ENCODE results near the gene GAL. TPM values are rescaled to one million over a fixed set of nuclear protein-coding genes. Genes with fewer than 3 reads are reported as not detected.

Gene GAL
- polyA plus RNA-seq, 2 donors, result 0.12 to 0.46 TPM

DNA sequence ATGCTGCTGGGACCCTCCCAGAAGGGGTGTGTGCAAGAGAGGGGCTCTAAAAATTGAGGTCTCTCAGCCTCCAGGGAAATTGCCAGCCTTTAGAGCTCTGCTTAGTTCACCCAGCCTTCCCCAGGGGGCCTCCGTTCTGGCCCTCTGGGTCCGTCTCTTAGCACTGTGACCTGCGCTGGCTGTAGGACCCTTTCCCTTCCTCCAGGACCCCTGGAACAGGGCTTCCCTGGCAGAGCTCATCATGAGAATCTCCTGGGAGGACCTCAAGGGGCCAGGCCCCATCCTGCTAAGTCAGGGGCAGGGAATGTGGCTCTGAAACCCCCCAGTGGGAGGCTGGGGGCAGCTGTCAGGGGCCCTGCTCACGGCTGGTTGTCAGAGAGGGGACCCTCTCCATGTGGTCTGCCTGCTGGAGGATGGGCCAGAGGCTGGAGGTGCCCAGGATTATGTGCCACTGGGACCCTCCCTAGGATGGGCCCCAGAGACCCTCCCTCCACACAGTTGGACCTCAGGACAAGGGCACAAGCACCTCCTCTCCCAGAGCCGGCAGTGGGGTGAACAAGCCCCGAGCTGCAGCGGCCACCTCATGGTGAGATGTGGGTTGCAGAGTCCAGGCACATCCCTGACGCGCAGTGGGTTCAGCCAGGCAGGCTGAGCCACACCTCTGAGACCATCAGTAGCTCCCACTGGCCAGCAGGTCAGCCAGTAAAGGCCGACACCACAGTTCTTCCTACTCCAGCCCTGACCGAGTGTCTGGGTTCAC lies 27.1 kb upstream of the GAL start:
- Histone ChIP-seq H3K9me3 (ENCODE audit: control insufficient read depth in 2 of 2, insufficient read depth in 1 of 2, low read depth in 1 of 2, low read length in 1 of 2) (peaks cover 0 to 2% of the 10 kb centered on the region in 2 donors), H3K27me3 (ENCODE audit: control insufficient read depth in 1 of 2, insufficient read depth in 2 of 2, low read length in 2 of 2) (no peaks in the 10 kb centered on the region), H3K36me3 (ENCODE audit: control insufficient read depth in 2 of 2, insufficient read depth in 2 of 2, low read length in 1 of 2) (no peaks in the 10 kb centered on the region), H3K4me1 (ENCODE audit: control insufficient read depth in 2 of 2, insufficient read depth in 2 of 2, low read length in 1 of 2) (no peaks in the 10 kb centered on the region), H3K4me3 (ENCODE audit: low read depth in 1 of 2, low read length in 2 of 2) (no peak overlapping the region), H3K27ac (ENCODE audit: low read depth in 2 of 2, low read length in 1 of 2) (no peak overlapping the region)
- WGBS, 2 donors, result 90 to 91% methylated on average over 11 of the region's 11 CpGs

DNA sequence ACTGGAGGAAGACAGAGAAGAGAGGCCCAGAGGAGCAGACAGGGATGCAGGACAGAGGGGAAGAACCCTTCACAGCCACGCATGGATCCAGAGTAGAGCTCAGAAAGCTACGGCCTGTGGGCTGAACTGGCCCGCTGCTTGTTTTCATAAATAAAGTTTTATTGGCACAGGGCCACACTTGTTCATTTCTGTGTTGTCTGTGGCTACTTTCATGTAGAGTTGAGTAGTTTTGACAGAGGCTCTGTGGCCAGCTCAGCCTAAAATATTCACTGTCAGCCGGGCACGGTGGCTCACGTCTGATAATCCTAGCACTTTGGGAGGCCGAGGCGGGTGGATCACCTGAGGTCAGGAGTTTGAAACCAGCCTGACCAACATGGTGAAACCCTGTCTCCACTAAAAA lies 26.2 kb upstream of the GAL start:
- no peak overlapping the region for H3K4me3 ChIP-seq (ENCODE audit: low read depth in 1 of 2, low read length in 2 of 2)
- H3K27me3 ChIP-seq (ENCODE audit: control insufficient read depth in 1 of 2, insufficient read depth in 2 of 2, low read length in 2 of 2), result no peaks in the 10 kb centered on the region
- no peak overlapping the region for H3K27ac ChIP-seq (ENCODE audit: low read depth in 2 of 2, low read length in 1 of 2)
- H3K4me1 ChIP-seq (ENCODE audit: control insufficient read depth in 2 of 2, insufficient read depth in 2 of 2, low read length in 1 of 2), result no peaks in the 10 kb centered on the region
- H3K36me3 ChIP-seq (ENCODE audit: control insufficient read depth in 2 of 2, insufficient read depth in 2 of 2, low read length in 1 of 2), result no peaks in the 10 kb centered on the region
- 94 to 95% methylated on average over 8 of the region's 8 CpGs for WGBS, 2 donors
- H3K9me3 ChIP-seq (ENCODE audit: control insufficient read depth in 2 of 2, insufficient read depth in 1 of 2, low read depth in 1 of 2, low read length in 1 of 2), result peaks cover 0 to 2% of the 10 kb centered on the region in 2 donors

DNA sequence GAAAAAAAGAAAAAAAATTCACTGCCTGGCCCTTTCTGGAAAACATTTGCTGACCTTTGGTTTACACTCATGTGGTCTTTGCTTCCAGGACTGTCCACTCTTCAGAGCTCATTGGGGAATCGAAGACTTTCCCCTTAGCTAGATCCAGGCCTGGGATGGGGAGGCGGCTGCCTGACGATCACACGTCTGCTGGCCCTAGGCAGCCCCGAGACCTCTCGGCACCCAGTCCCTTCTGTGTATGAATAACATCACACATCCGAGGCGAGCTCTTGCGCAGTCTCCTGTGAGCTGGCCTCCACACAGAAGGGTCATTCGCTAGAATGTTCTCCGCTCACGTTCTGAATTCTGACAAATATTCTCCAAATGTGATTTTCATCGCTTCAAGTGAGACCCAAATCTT lies 25.7 kb upstream of the GAL start:
- 79 to 80% methylated on average over 13 of the region's 13 CpGs for WGBS, 2 donors
- Histone ChIP-seq H3K27ac (ENCODE audit: low read depth in 2 of 2, low read length in 1 of 2) (no peak overlapping the region), H3K4me1 (ENCODE audit: control insufficient read depth in 2 of 2, insufficient read depth in 2 of 2, low read length in 1 of 2) (no peaks in the 10 kb centered on the region), H3K9me3 (ENCODE audit: control insufficient read depth in 2 of 2, insufficient read depth in 1 of 2, low read depth in 1 of 2, low read length in 1 of 2) (peaks cover 0 to 2% of the 10 kb centered on the region in 2 donors), H3K4me3 (ENCODE audit: low read depth in 1 of 2, low read length in 2 of 2) (no peak overlapping the region), H3K36me3 (ENCODE audit: control insufficient read depth in 2 of 2, insufficient read depth in 2 of 2, low read length in 1 of 2) (no peaks in the 10 kb centered on the region), H3K27me3 (ENCODE audit: control insufficient read depth in 1 of 2, insufficient read depth in 2 of 2, low read length in 2 of 2) (no peaks in the 10 kb centered on the region)

DNA sequence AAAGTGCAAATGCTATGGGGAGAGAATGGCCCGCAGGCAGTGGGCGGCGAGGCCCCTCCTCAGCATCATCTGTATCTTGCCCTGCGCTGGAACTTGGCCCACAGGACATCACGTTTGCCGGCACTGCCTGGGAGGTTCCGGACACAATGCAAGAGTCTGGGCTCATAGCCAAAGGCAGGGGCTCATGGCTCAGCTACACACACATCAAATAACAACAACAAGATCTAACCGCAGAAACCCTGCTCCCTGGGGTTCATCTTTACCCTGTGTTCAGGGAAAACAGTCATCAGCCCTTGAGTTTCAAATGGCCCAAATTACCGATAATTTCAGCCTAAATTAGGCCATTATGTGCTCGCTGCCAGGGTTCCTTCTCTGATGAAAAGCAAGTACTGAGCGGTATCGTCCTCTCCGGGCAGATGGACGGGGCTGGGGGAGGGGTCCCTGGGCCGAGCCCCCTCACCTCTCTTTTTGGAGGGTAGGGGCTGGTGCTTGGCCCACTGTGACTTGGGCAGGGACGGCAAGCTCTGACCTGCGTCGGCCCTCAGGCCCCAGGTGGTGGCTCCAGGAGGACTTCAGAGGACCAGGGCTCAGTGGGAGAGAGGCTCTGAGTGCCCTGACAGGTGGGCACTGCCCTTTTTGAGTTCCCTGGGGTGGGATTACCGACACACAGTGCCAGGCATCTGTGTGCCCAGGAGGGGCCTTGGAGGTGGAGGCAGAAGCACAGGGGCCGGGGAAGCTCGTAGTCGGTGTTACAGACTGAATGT lies 25.0 kb upstream of the GAL start:
- no peaks in the 10 kb centered on the region for H3K36me3 ChIP-seq (ENCODE audit: control insufficient read depth in 2 of 2, insufficient read depth in 2 of 2, low read length in 1 of 2)
- H3K9me3 ChIP-seq (ENCODE audit: control insufficient read depth in 2 of 2, insufficient read depth in 1 of 2, low read depth in 1 of 2, low read length in 1 of 2), result no peaks in the 10 kb centered on the region
- 52 to 62% methylated on average over 22 of the region's 22 CpGs for WGBS, 2 donors
- H3K27me3 ChIP-seq (ENCODE audit: control insufficient read depth in 1 of 2, insufficient read depth in 2 of 2, low read length in 2 of 2), result no peaks in the 10 kb centered on the region
- no peaks in the 10 kb centered on the region for H3K4me1 ChIP-seq (ENCODE audit: control insufficient read depth in 2 of 2, insufficient read depth in 2 of 2, low read length in 1 of 2)
- no peak overlapping the region for H3K27ac ChIP-seq (ENCODE audit: low read depth in 2 of 2, low read length in 1 of 2)
- H3K4me3 ChIP-seq (ENCODE audit: low read depth in 1 of 2, low read length in 2 of 2), result no peak overlapping the region

DNA sequence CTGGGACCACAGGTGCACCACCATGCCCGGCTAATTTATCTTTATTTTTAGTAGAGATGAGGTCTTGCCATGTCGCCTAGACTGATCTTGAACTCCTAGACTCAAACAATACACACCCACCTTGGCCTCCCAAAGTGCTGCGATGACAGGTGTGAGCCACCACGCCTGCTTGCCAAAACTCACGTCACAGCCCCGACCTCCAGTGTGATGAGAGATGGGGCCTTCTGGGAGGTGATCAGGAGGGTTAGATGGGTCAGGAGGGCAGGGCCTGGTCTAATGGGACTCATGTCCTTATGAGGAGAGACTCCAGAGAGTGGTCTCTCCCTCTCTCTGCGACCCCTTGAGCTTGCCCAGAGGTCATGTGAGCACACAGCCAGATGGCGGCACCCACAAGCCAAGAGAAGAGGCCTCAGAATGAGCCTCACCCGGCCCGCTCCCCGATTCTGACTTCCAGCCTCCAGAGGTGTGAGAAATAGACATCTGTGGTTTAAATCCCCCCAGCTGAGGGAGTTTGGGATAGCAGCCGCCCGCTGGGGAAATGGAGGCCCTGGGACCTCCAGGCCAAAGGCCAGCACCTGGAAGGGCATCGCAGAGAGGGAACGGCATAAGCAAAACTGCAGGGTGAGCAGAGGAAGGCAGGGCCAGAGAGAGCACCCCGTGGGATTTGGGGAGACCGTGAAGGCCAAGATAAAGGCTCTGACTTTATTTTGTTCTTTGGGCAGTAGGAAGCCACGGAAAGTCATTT lies 24.1 kb upstream of the GAL start:
- 90 to 93% methylated on average over 18 of the region's 18 CpGs for WGBS, 2 donors
- Histone ChIP-seq H3K27ac (ENCODE audit: low read depth in 2 of 2, low read length in 1 of 2) (no peak overlapping the region), H3K4me1 (ENCODE audit: control insufficient read depth in 2 of 2, insufficient read depth in 2 of 2, low read length in 1 of 2) (no peaks in the 10 kb centered on the region)

DNA sequence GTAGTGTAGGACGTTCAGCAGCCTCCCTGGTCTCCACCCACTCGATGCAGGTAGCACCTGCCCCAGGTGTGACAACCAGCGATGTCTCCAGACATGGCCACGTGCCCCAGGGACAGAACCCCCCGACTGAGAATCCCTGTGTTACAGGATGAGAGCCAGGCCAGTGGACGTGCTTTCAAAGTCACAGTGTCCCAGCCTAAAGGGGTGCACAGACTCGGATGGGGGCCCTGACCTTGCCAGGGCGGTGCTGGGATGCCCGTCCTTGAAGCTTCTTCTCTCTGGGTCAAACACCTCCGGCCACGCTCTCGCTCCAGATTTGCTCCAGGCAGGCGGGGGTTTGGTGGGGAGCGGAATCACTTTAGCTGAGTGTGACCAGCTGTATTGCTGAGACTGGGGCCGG lies 23.3 kb upstream of the GAL start:
- 77 to 84% methylated on average over 15 of the region's 15 CpGs for WGBS, 2 donors
- Histone ChIP-seq H3K4me1 (ENCODE audit: control insufficient read depth in 2 of 2, insufficient read depth in 2 of 2, low read length in 1 of 2) (no peaks in the 10 kb centered on the region), H3K27ac (ENCODE audit: low read depth in 2 of 2, low read length in 1 of 2) (no peak overlapping the region), H3K27me3 (ENCODE audit: control insufficient read depth in 1 of 2, insufficient read depth in 2 of 2, low read length in 2 of 2) (no peaks in the 10 kb centered on the region), H3K36me3 (ENCODE audit: control insufficient read depth in 2 of 2, insufficient read depth in 2 of 2, low read length in 1 of 2) (no peaks in the 10 kb centered on the region), H3K4me3 (ENCODE audit: low read depth in 1 of 2, low read length in 2 of 2) (no peak overlapping the region), H3K9me3 (ENCODE audit: control insufficient read depth in 2 of 2, insufficient read depth in 1 of 2, low read depth in 1 of 2, low read length in 1 of 2) (no peaks in the 10 kb centered on the region)

More for the DNA sequence above, 24.1 kb upstream of the GAL start:
- no peaks in the 10 kb centered on the region for H3K9me3 ChIP-seq (ENCODE audit: control insufficient read depth in 2 of 2, insufficient read depth in 1 of 2, low read depth in 1 of 2, low read length in 1 of 2)
- no peak overlapping the region for H3K4me3 ChIP-seq (ENCODE audit: low read depth in 1 of 2, low read length in 2 of 2)
- H3K36me3 ChIP-seq (ENCODE audit: control insufficient read depth in 2 of 2, insufficient read depth in 2 of 2, low read length in 1 of 2), result no peaks in the 10 kb centered on the region
- H3K27me3 ChIP-seq (ENCODE audit: control insufficient read depth in 1 of 2, insufficient read depth in 2 of 2, low read length in 2 of 2), result no peaks in the 10 kb centered on the region

GRCh38 chr11:68661697-68662603 lies 22.4 kb upstream of the GAL start:
- Histone ChIP-seq H3K36me3 (ENCODE audit: control insufficient read depth in 2 of 2, insufficient read depth in 2 of 2, low read length in 1 of 2) (no peaks in the 10 kb centered on the region), H3K27ac (ENCODE audit: low read depth in 2 of 2, low read length in 1 of 2) (no peak overlapping the region), H3K27me3 (ENCODE audit: control insufficient read depth in 1 of 2, insufficient read depth in 2 of 2, low read length in 2 of 2) (no peaks in the 10 kb centered on the region), H3K4me1 (ENCODE audit: control insufficient read depth in 2 of 2, insufficient read depth in 2 of 2, low read length in 1 of 2) (no peaks in the 10 kb centered on the region), H3K4me3 (ENCODE audit: low read depth in 1 of 2, low read length in 2 of 2) (no peak overlapping the region), H3K9me3 (ENCODE audit: control insufficient read depth in 2 of 2, insufficient read depth in 1 of 2, low read depth in 1 of 2, low read length in 1 of 2) (no peaks in the 10 kb centered on the region)
- WGBS, 2 donors, result 76 to 85% methylated on average over 18 of the region's 18 CpGs

- 86% methylated on average over 18 of the region's 18 CpGs for WGBS, 2 donors
- Histone ChIP-seq H3K27me3 (ENCODE audit: control insufficient read depth in 1 of 2, insufficient read depth in 2 of 2, low read length in 2 of 2) (no peaks in the 10 kb centered on the region), H3K4me1 (ENCODE audit: control insufficient read depth in 2 of 2, insufficient read depth in 2 of 2, low read length in 1 of 2) (no peaks in the 10 kb centered on the region), H3K36me3 (ENCODE audit: control insufficient read depth in 2 of 2, insufficient read depth in 2 of 2, low read length in 1 of 2) (no peaks in the 10 kb centered on the region), H3K9me3 (ENCODE audit: control insufficient read depth in 2 of 2, insufficient read depth in 1 of 2, low read depth in 1 of 2, low read length in 1 of 2) (no peaks in the 10 kb centered on the region), H3K27ac (ENCODE audit: low read depth in 2 of 2, low read length in 1 of 2) (no peak overlapping the region), H3K4me3 (ENCODE audit: low read depth in 1 of 2, low read length in 2 of 2) (no peak overlapping the region)
Measured at GRCh38 chr11:68663482-68664010, 20.8 kb upstream of the GAL start.

GRCh38 chr11:68664141-68664540 lies 20.2 kb upstream of the GAL start:
- H3K36me3 ChIP-seq (ENCODE audit: control insufficient read depth in 2 of 2, insufficient read depth in 2 of 2, low read length in 1 of 2), result no peaks in the 10 kb centered on the region
- H3K27me3 ChIP-seq (ENCODE audit: control insufficient read depth in 1 of 2, insufficient read depth in 2 of 2, low read length in 2 of 2), result no peaks in the 10 kb centered on the region
- H3K27ac ChIP-seq (ENCODE audit: low read depth in 2 of 2, low read length in 1 of 2), result no peak overlapping the region
- 72 to 81% methylated on average over 9 of the region's 9 CpGs for WGBS, 2 donors
- H3K4me1 ChIP-seq (ENCODE audit: control insufficient read depth in 2 of 2, insufficient read depth in 2 of 2, low read length in 1 of 2), result no peaks in the 10 kb centered on the region
- no peak overlapping the region for H3K4me3 ChIP-seq (ENCODE audit: low read depth in 1 of 2, low read length in 2 of 2)
- no peaks in the 10 kb centered on the region for H3K9me3 ChIP-seq (ENCODE audit: control insufficient read depth in 2 of 2, insufficient read depth in 1 of 2, low read depth in 1 of 2, low read length in 1 of 2)

Measured in esophagus (tissue), 2 donors.